ENCODE data around the gene PUM1.

Gene PUM1

GRCh38 chr1:30904962-30905335 is 160.6 kb downstream of the PUM1 start:
- Histone ChIP-seq H3K36me3 (ENCODE audit: control insufficient read depth, insufficient read depth, low read length) (no peaks in the 10 kb centered on the region), H3K27me3 (ENCODE audit: control insufficient read depth, insufficient read depth, low read length) (peaks cover 21% of the 10 kb centered on the region), H3K27ac (ENCODE audit: low read depth, low read length) (no peak overlapping the region), H3K4me1 (ENCODE audit: control insufficient read depth, insufficient read depth, low read length) (peaks cover 60% of the 10 kb centered on the region), H3K9me3 (ENCODE audit: control insufficient read depth, insufficient read depth, low read depth, low read length) (no peaks in the 10 kb centered on the region), H3K9ac (ENCODE audit: low read length) (no peak overlapping the region), H3K4me3 (ENCODE audit: low read depth, low read length) (no peak overlapping the region)

GRCh38 chr1:30904191-30904961 is 161.1 kb downstream of the PUM1 start:
- H3K36me3 ChIP-seq (ENCODE audit: control insufficient read depth, insufficient read depth, low read length): no peaks in the 10 kb centered on the region
- no peak overlapping the region for H3K9ac ChIP-seq (ENCODE audit: low read length)
- H3K27me3 ChIP-seq (ENCODE audit: control insufficient read depth, insufficient read depth, low read length): peaks cover 18% of the 10 kb centered on the region
- H3K4me1 ChIP-seq (ENCODE audit: control insufficient read depth, insufficient read depth, low read length): peaks cover 55% of the 10 kb centered on the region
- no peak overlapping the region for H3K27ac ChIP-seq (ENCODE audit: low read depth, low read length)
- H3K9me3 ChIP-seq (ENCODE audit: control insufficient read depth, insufficient read depth, low read depth, low read length): no peaks in the 10 kb centered on the region
- H3K4me3 ChIP-seq (ENCODE audit: low read depth, low read length): no peak overlapping the region

GRCh38 chr1:30903343-30904034 is 162.0 kb downstream of the PUM1 start:
- H3K4me3 ChIP-seq (ENCODE audit: low read depth, low read length): no peak overlapping the region
- no peak overlapping the region for H3K9ac ChIP-seq (ENCODE audit: low read length)
- peaks cover 12% of the 10 kb centered on the region for H3K27me3 ChIP-seq (ENCODE audit: control insufficient read depth, insufficient read depth, low read length)
- H3K27ac ChIP-seq (ENCODE audit: low read depth, low read length): no peak overlapping the region
- H3K4me1 ChIP-seq (ENCODE audit: control insufficient read depth, insufficient read depth, low read length): peaks cover 49% of the 10 kb centered on the region
- H3K9me3 ChIP-seq (ENCODE audit: control insufficient read depth, insufficient read depth, low read depth, low read length): no peaks in the 10 kb centered on the region
- no peaks in the 10 kb centered on the region for H3K36me3 ChIP-seq (ENCODE audit: control insufficient read depth, insufficient read depth, low read length)

DNA sequence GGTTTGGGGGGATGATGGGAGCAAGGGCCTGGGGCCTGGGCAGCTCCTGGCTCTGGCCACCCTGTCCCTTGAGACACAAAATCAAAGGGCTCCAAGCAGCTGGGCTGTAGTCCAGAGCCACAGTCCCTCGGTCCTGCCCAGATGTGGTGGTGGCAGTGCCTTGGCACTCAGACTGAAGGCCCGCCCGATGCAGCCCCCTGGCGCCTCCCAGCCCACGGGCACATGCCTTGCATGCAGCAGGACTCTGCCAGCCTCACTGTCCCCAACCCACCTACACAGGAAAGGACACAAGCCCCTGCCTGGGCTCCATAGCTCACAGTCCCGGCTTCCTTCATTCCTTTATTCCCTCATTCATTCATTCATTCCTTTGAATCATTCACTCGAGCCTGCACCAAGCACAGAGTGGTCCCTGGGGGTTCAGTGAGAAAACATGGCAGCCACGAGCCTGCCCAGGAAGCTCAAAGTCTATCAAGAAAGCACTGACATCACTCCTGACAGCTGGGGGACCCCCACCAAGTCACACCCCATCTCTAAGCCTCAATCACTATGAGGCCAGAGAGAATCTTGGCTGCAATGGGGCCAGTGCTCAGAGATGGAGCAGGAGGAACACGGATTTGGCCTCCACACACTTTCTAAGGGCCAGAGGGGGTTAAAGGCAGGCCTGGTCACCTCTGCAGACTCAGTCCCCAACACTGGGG is 162.8 kb downstream of the PUM1 start:
- Histone ChIP-seq H3K27ac (ENCODE audit: low read depth, low read length) (no peak overlapping the region), H3K9ac (ENCODE audit: low read length) (no peak overlapping the region), H3K4me3 (ENCODE audit: low read depth, low read length) (no peak overlapping the region), H3K36me3 (ENCODE audit: control insufficient read depth, insufficient read depth, low read length) (no peaks in the 10 kb centered on the region), H3K4me1 (ENCODE audit: control insufficient read depth, insufficient read depth, low read length) (peaks cover 48% of the 10 kb centered on the region), H3K27me3 (ENCODE audit: control insufficient read depth, insufficient read depth, low read length) (peaks cover 10% of the 10 kb centered on the region), H3K9me3 (ENCODE audit: control insufficient read depth, insufficient read depth, low read depth, low read length) (no peaks in the 10 kb centered on the region)

DNA sequence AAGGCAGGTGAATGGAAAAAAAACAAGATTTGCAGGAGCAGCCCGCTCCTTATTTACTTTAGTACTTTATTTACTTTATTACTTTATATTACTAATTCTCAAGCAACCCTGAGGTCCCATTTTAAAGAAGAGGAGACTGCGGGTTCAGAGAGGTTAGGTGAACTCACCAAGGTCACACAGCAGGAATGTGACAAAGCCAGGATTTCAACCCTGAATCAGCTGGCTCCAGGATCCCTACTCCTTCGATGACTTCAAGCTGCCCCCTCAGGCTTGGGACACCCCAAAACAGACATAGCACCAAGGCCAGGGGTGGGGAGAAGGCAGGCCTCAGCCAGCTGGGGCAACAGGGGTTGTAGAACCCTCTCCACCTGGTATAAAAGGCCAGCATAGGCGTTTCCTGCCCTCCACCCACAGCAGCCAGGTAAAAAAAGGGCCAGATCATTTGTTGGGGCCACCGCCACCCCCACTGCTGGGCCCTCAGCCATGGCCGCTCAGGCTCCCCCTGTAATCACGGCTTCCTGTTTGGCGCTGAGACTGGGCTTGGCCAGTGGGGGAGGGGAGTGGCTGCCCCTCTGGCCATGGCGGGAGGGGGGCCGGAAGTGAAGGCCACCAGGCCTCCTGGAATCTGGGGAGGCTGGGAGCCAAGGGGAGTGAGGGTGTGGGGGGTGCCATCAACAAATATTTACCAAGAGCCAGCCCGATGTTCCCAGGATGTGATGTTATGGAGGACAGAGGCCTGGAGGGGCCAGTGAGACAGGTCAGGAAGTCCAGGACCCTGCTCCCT is 163.5 kb downstream of the PUM1 start:
- H3K4me1 ChIP-seq (ENCODE audit: control insufficient read depth, insufficient read depth, low read length): peaks cover 40% of the 10 kb centered on the region
- no peaks in the 10 kb centered on the region for H3K9me3 ChIP-seq (ENCODE audit: control insufficient read depth, insufficient read depth, low read depth, low read length)
- H3K36me3 ChIP-seq (ENCODE audit: control insufficient read depth, insufficient read depth, low read length): no peaks in the 10 kb centered on the region
- H3K27me3 ChIP-seq (ENCODE audit: control insufficient read depth, insufficient read depth, low read length): peaks cover 2% of the 10 kb centered on the region; the same call in 1 of the 2 replicates
- H3K4me3 ChIP-seq (ENCODE audit: low read depth, low read length): no peak overlapping the region
- H3K9ac ChIP-seq (ENCODE audit: low read length): no peak overlapping the region
- no peak overlapping the region for H3K27ac ChIP-seq (ENCODE audit: low read depth, low read length)

DNA sequence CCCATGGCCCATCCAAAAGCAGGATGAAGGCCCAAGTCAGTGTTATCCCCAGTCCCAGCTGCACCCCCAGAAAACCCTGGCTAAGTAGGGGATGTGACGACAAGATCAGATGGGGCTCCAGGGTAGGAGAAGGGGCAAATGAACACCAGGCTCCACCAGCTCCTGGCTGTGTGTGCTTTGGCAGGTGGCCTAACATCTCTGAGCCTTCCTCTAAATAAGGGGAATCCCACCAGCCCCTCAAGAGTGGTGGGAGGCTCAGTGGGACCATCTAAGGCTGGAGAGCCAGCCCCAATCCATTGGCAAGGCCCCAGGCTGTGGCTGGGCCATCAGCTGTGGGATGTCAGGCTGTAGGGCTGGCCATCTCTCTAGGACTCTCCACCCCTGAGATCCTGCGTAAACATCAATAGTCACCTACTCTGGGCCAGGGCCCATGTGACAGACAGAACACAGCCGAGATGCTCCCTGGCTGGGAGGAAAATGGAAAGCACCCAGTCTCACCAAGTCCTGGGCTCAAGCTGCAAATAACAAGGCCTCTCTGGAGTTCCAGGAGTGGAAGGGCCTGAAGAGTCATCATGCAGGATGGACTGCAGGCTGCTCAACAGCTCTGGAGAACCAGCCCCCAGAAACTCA is 164.5 kb downstream of the PUM1 start:
- Histone ChIP-seq H3K36me3 (ENCODE audit: control insufficient read depth, insufficient read depth, low read length) (no peaks in the 10 kb centered on the region), H3K27ac (ENCODE audit: low read depth, low read length) (no peak overlapping the region), H3K9me3 (ENCODE audit: control insufficient read depth, insufficient read depth, low read depth, low read length) (no peaks in the 10 kb centered on the region), H3K4me3 (ENCODE audit: low read depth, low read length) (no peak overlapping the region), H3K9ac (ENCODE audit: low read length) (no peak overlapping the region), H3K4me1 (ENCODE audit: control insufficient read depth, insufficient read depth, low read length) (peaks cover 41% of the 10 kb centered on the region), H3K27me3 (ENCODE audit: control insufficient read depth, insufficient read depth, low read length) (no peaks in the 10 kb centered on the region)

DNA sequence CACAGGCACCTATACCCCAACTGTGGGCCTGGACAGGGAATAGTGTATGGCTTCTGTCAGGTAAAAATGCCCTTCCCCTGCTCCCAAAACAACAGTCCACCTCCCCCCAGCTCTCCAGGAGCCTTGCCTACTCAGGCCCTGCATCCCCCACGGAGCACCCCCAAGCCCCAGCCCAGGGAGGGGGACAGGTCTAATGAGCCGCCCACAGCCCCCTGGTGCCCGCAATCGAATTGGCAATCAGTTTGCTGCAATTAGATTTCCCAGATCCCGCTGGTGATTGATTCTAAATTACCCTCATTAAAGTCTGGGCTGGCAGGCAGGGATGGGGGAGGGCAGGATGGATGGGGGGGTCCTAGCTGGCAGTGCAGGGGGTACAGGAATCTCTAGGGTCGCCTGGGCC is 165.0 kb downstream of the PUM1 start:
- peaks cover 42% of the 10 kb centered on the region for H3K4me1 ChIP-seq (ENCODE audit: control insufficient read depth, insufficient read depth, low read length)

DNA sequence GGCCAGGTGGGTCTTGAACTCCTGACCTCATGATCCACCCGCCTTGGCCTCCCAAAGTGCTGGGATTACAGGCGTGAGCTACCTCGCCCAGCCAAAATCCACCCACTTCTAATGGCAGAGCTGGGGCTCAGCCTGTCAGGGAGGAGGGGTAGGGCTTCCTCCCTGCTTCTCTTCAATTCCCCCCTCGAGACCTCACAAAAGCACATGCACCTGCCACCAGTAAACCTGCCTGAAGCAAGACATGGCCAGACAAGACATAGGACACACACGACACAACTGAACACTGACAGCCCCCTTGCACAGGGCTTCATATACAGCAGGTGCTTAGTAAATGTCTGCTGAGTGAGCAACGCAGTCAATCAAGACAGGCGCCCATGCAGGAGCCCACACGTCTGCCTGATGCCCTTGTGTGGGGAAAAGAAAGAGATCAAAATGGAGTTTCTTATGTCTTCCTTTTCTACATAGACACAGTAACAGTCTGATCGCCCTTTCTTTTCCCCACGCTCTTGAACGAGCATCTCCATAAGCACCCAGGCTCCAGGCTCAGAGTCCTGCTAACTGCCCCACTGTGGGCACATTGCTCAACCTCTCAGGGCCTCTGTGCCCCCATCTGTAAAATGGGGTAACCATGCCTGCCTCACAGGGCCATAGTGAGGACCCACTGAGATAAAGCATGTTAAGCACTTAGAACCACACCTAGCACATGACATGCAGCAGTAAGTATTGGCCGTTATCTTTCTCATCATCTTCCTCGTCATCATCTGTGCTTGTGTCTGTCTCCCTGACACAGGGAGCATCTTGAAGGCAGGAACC is 165.7 kb downstream of the PUM1 start:
- no peaks in the 10 kb centered on the region for H3K9me3 ChIP-seq (ENCODE audit: control insufficient read depth, insufficient read depth, low read depth, low read length)
- no peaks in the 10 kb centered on the region for H3K27me3 ChIP-seq (ENCODE audit: control insufficient read depth, insufficient read depth, low read length)
- H3K36me3 ChIP-seq (ENCODE audit: control insufficient read depth, insufficient read depth, low read length): no peaks in the 10 kb centered on the region
- no peak overlapping the region for H3K9ac ChIP-seq (ENCODE audit: low read length)
- H3K4me3 ChIP-seq (ENCODE audit: low read depth, low read length): no peak overlapping the region
- no peak overlapping the region for H3K27ac ChIP-seq (ENCODE audit: low read depth, low read length)
- peaks cover 43% of the 10 kb centered on the region for H3K4me1 ChIP-seq (ENCODE audit: control insufficient read depth, insufficient read depth, low read length)

More for the DNA sequence above, 165.0 kb downstream of the PUM1 start:
- no peaks in the 10 kb centered on the region for H3K27me3 ChIP-seq (ENCODE audit: control insufficient read depth, insufficient read depth, low read length)
- no peaks in the 10 kb centered on the region for H3K36me3 ChIP-seq (ENCODE audit: control insufficient read depth, insufficient read depth, low read length)
- H3K4me3 ChIP-seq (ENCODE audit: low read depth, low read length): no peak overlapping the region
- no peak overlapping the region for H3K9ac ChIP-seq (ENCODE audit: low read length)
- H3K27ac ChIP-seq (ENCODE audit: low read depth, low read length): no peak overlapping the region
- H3K9me3 ChIP-seq (ENCODE audit: control insufficient read depth, insufficient read depth, low read depth, low read length): no peaks in the 10 kb centered on the region

GRCh38 chr1:30898031-30898815 is 167.3 kb downstream of the PUM1 start:
- Histone ChIP-seq H3K27ac (ENCODE audit: low read depth, low read length) (no peak overlapping the region), H3K4me1 (ENCODE audit: control insufficient read depth, insufficient read depth, low read length) (peaks cover 42% of the 10 kb centered on the region), H3K9ac (ENCODE audit: low read length) (no peak overlapping the region), H3K36me3 (ENCODE audit: control insufficient read depth, insufficient read depth, low read length) (no peaks in the 10 kb centered on the region), H3K9me3 (ENCODE audit: control insufficient read depth, insufficient read depth, low read depth, low read length) (no peaks in the 10 kb centered on the region), H3K27me3 (ENCODE audit: control insufficient read depth, insufficient read depth, low read length) (no peaks in the 10 kb centered on the region), H3K4me3 (ENCODE audit: low read depth, low read length) (no peak overlapping the region)
